HG02973 (cell line): ENCODE measurements around the gene KIAA1958.

Experiments used
- ATAC-seq: cut with Tn5 transposase; IDR thresholded peaks from one replicate; pipeline ENCODE4 v1.9.1; 2021; ENCODE audit warnings: moderate library complexity; ENCODE audit not compliant: unreplicated experiment

The KIAA1958 gene

DNA sequence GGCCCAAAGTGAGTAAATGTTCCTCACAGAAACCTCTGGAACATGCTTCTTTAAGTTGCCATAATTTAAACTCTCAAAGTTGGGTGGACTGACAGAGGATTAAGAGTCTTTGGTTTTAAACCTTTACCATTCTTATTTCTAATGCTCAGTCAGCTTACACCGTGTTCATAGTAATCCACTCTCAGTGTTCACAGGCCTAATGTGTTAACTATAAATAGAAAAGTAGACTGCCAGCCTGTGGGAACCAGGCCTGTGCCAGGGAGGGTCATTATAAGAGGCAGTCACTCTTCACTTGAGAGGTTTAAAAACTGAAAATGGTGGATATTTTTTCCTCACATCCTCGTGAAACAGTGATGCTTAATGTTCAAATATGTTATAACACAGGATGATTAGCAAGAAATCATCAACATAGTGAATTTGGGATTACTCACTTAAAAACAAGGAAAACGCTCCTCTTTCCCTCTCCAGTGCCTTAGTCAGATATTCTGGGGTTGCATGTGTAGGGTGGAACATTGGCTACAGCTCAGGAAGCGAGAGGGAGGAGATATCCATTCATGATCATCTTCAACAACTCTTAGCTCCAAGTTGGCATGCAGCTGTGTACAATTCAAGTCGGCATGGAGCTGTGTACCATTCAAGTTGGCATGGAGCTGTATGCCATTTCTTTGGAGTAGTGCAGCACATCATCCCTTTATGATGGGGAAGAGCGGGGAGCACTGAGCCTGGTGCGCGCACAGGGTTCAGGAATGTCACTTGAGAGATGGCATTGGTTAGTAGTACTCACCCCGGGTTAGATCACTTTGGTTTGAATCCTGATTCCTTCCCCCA lies 65.8 kb downstream of the KIAA1958 start:
- ATAC-seq, result no peak

GRCh38 chr9:112553256-112553826 lies 66.7 kb downstream of the KIAA1958 start:
- no peak for ATAC-seq

DNA sequence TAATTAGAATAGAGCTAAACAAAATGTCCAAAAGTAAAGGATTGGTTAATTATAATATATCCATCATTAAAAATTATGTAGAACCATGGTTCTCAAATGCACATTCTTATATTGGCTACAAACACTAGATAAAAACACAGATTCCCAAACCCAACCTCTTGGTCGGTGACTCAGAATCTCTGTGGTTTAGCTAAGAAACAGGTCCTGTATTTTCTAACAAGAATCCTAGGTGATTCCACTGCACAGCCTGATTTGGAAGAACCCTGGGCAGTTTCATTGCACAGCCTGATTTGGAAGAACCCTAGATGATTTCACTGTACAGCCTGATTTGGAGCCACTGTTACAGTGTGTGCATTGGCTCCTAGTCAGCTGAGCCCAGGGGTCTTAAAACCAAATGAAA lies 67.9 kb downstream of the KIAA1958 start:
- no peak for ATAC-seq

DNA sequence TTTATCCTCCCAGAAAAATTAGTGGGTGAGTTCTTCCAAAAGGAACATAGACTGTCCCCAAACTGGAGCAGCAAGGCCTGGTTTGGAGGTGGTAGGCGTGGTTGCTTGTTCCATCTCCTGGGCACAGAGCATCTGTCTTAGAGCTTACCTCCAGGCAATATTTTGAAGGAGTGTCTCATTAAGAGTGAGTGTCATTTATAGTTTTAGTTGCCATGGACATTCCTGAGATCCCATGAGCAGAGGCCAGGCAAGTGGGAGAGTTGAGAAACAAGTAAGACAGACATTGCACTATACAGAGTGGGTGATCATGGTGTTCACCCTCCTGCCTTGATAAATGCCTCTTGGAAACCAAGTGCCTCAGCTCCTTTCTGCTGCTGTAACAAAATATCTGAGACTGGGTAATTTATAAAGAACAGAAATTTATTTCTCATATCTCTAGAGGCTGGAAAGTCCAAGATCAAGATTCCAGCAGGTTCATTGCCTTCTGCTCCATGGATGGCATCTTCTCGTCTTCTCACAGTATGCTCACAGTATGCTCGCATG lies 68.5 kb downstream of the KIAA1958 start:
- ATAC-seq, result no peak

GRCh38 chr9:112555844-112556482 lies 69.3 kb downstream of the KIAA1958 start:
- ATAC-seq, result no peak

GRCh38 chr9:112556497-112557442 lies 70.1 kb downstream of the KIAA1958 start:
- ATAC-seq, result no peak

DNA sequence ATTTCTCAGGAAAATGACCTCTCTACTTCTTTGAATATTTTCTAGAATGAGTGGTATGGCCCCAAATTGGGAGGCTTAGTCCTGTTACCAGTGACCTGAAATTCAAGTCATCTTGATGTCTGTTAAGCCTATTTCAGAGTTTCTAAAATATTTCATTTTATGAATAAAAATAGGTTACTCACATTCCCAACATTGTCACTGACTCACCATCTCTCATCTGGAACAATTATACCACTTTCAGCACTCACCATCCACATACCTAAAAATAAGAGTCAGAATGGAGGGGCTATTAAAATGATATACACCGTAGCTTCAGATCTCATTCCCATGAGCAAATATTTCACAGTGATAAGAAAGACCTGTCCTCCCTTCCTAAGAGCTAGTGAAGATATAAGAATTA lies 71.8 kb downstream of the KIAA1958 start:
- ATAC-seq, result no peak

GRCh38 chr9:112558978-112559377 lies 72.4 kb downstream of the KIAA1958 start:
- no peak for ATAC-seq

DNA sequence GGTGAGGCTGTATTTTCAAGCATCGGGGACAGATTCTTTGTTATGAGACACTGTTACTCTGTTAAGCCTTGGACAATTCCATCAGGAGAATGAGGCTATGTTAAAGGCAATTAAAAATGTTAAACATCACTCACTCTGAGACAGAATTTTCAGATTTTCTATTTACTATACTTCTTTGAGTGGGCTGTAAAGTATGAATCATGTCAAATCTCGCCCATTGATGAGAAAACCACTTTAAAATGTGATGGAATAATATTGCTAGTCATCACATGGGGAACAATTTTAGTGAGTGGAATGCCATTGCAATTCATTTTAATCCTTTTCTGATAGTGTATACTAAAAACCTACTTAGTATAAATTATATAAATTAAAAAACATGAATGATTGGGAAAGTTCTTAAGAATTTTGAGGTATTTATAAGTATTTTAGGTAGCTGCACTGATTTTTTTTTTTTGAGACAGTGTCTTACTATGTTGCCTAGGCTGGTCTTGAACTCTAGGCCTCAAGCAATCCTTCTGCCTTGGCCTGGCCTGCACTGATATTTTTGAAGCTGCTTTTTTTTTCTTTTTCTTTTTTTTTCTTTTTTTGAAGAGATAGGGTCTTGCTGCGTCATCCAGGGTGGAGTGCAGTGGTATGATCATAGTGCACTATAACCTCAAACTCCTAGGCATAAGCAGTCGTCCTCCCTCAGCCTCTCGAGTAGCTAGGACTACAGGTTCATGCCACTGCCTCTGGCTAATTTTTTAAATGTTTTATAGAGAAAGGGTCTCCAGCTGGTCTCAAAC lies 73.2 kb downstream of the KIAA1958 start:
- ATAC-seq, result no peak

- ATAC-seq, result no peak
These were observed 75.8 kb downstream of the KIAA1958 start for GRCh38 chr9:112562235-112562958.

- ATAC-seq, result no peak
These were observed 82.6 kb downstream of the KIAA1958 start for GRCh38 chr9:112569186-112569585.

DNA sequence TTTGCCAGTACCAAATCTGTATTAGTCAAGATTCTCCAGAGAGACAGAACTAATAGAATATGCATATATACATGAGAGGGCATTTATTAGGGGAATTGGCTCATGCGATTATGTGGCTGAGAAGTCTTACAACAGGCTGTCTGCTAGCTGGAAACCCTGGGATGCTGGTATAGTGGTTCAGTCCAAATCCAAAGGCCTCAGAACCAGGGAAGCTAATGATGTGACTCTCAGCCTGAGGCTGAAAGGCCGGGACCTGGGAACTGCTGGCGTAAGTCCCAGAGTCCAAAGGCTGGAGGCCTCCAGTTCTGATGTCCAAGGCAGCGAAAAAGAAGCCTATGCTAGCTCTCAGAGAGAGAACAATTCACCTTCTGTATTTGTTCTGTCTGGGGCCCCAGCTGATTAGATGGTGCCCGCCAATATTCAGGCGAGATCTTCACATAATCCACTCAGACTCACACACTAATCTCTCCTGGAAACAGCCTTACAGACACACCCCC lies 84.1 kb downstream of the KIAA1958 start:
- no peak for ATAC-seq

DNA sequence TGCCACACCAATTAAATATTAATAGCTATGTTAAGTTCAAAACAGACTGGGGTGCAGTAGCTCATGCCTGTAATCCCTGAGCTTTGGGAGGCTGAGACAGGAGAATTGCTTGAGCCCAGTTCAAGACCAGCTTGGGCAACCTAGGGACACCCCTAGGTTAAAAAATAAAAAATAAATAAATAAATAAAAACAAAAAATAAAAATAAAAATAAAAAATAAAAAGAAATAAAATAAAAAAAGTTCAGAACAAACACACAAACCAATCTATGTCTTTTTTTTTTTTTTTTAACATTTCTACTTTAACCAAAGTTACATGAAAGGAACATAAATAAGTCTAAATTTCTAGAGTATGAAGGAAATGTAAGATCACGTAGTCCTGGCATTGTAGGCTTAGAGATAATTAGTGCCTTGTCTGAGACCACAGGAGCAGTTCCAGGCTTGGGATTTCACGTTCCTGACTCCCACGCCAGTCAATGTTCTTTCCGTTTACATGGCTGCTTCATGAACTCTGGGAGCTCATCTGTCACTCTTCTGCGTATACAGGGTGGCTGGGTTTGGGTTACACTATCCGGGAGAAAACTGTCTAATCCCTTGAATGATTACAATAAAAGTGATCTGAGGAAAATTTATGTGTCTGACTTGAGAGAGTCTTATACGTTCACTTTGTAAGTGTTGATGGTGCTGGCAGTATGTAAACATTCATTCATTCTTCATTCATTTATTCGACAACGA lies 85.2 kb downstream of the KIAA1958 start:
- ATAC-seq, result no peak

DNA sequence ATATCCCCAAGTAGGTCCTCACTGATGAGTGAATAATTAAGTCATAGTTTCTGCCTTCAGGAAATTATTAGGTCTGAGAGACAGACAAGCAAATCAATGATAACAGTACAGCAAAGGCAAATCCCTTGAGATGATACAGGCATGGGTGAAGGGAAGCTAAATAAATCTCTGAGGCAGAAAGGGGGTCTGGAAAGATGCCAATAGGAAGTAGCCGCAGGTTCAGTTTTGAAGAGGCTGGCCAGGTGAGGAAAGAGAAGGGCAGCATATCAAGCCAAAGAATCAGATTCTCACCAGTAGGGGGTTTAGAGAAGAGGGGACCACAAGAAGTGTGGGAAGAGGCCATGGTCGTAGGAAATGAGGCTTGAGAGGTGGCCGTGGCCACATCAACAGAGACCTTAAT lies 85.8 kb downstream of the KIAA1958 start:
- no peak for ATAC-seq

DNA sequence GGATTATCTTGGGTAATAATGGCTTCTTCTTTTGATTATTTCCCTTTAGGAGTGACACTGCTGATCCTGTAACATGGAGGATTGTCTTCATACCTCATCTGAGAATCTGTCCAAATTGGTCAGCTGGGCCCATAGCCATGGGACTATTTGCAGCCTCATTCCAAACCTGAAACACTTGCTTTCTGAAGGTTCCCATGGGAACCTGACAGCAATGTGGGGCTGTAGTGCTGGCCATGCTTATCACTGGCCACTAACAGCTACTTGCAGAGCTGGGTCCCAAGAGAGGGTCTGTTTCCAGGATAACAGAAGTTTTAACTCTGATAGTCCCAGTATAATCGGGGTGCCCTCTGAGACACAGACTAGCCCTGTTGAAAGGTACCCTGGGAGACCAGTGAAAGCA lies 87.4 kb downstream of the KIAA1958 start:
- ATAC-seq, result no peak

DNA sequence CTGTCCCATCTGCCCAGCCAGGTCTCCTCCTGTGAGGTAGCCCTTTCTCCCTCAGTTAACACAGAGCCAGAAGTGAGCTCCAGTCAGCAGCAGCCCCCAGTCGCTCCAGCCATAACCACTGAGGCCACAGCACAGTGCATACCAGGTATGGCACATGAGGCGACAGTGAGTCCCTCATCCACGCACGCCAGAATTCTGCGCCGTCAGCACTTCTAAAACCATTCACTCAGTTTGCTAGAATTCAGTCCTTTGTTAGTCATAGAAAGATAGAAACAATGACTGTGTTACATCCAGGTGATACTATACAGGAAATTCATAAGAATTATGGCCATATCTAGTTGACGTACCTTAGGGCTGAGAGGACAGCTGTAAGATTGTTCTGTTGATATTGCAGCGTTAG lies 88.5 kb downstream of the KIAA1958 start:
- ATAC-seq, result no peak

- no peak for ATAC-seq
These were observed 95.0 kb downstream of the KIAA1958 start for GRCh38 chr9:112581469-112582176.
